Endometrial microvascular endothelial cells (primary cell): ENCODE data around the gene CARNS1. TPM values are rescaled to one million over a fixed set of nuclear protein-coding genes. Genes with fewer than 3 reads are reported as not detected.

Source experiments
- in situ Hi-C: cut with HindIII; loops from 2 replicates; pipeline ENCODE4 v1.10.0; 2017; ENCODE audit warnings: low sequenced_read_pairs, low pct_unique_long_range_greater_than_20kb; ENCODE audit errors: inconsistent ontology term
- total RNA-seq: library from RNA; depleted of rRNA; stranded (reverse); fragments of >200 nt; gene quantifications from one replicate; pipeline ENCODE4 v1.2.3, GENCODE V29; 2015; ENCODE audit errors: inconsistent ontology term

Gene CARNS1
- total RNA-seq, 1 donor from 2014 or later: not detected

- in situ Hi-C loops: no loop called here
Measured at GRCh38 chr11:67375320-67376055, 40.0 kb upstream of the CARNS1 start.

DNA sequence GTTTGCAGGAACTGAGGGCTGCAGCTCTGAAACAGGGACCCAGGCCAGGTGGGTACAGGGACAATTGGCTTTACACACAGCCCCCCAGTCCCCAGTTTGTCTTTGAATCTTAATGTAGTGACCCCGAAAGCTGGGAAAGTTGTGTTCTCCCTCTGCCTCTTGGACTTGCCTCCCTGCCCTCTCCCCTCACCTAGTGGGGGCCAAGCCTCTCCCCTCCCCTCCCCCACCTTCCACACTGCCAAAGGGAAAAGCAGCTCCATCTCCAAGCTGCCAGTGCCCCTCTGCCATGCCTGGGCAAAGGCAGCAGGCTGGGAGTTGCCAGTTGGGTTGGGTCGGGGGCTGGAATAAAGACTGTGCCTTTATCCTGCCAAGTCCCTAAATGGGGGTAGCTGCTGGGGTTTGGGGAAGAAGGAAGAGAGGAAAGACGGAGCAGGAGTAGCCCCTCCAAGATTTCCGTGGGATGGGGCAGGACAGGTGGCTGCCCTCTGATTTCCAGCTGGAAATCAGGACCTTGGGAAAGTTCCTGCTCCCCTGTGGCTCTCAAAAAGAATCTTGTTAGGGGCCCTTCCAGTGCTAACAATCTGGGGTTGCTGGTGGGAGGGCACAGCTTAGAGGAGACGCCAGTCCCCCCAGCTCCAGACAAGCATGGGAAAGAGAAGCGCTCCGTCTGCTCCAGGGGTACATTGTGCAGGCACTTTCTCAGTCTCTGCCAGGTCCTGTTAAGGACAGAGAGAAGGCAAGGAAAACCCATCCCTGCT lies 39.2 kb upstream of the CARNS1 start:
- in situ Hi-C loops: no loop called here

DNA sequence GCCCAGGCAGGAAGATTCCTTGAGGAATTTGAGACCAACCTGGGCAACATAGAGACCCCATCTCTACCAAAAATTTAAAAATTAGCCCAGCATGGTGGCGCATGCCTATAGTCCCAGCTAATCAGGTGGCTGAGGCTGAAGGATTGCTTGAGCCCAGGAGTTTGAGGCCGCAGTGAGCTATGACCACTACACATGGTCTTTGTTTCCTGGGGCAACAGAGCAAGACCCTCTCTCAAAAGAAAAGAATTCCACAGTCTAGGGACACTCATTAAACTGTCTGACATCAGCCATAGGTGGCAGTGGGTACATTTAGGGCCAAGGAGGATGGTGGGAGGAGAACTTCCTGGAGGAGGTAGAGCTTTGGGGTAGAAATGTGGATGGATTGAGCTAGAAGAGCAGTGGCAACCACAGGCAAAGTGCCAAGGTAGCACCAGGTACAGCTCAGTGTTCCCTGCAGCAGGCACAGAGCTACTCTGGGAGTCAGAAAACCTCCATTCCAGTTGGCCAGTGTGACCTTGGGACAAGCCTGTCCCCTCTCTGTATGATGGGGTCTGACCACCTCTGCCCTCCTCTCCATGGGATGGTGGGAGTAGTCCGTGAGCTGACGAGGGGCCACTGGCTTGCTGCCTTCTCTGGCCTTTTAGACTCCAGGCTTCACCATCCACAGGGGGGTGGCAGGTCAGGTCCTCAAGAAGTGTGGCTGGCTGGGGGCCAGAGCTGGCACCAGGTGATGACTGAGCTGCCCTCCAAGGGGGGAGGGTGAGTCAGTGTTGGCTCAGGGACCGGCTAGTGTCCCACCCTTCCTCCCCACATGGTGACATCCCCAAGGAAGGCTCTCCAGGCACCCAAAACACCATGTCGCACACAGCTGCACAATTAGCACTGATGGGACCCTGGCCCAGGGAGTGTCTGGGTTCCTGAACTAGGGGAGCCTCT lies 38.3 kb upstream of the CARNS1 start:
- in situ Hi-C loops: no loop called here

GRCh38 chr11:67378544-67378943 lies 36.9 kb upstream of the CARNS1 start:
- in situ Hi-C loops: no loop called here

GRCh38 chr11:67379061-67380058 lies 36.1 kb upstream of the CARNS1 start:
- in situ Hi-C loops: no loop called here

GRCh38 chr11:67381244-67381972 lies 34.1 kb upstream of the CARNS1 start:
- in situ Hi-C loops: no loop called here

GRCh38 chr11:67382276-67383136 lies 33.0 kb upstream of the CARNS1 start:
- in situ Hi-C loops: no loop called here

GRCh38 chr11:67384851-67385366 lies 30.6 kb upstream of the CARNS1 start:
- in situ Hi-C loops: no loop called here

DNA sequence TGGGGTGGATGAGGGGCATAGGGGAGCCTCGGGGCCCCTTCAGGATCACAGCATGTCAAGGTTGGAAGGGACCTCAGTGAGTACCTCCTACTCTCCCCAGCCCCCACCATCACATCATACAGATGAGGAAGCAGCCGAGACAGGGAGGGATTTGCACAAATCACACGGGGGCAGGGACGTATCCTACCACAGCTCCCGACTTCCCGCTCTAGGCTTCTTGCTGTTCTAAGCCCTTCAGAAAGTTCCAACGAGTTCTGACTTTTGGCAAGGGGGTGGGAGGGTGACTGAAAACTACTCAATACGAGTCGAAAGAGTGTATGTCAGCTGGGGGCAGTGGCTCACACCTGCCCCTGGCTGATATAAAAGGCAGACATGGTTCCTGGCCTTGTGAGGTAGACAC lies 28.4 kb upstream of the CARNS1 start:
- in situ Hi-C loops: no loop called here

GRCh38 chr11:67387518-67387917 lies 28.0 kb upstream of the CARNS1 start:
- in situ Hi-C loops: no loop called here

DNA sequence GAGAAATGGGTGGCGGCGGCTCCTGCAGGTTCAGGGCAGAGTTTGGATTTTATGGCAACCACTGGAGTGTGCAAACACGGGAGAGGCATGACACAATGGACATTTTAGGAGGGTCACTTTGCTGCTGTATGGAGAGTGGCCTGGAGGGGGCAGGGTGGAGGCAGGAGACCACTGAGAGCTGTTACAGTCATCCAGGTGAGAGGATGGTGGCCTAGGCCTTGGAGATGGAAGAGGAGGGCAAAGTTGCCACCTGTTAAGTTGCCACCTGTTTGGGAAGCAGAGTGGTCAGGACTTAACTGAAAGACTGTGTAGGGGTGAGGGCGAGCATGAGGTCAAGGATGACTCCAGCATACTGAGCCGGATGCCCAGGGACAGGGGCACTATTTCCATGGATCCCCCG lies 26.0 kb upstream of the CARNS1 start:
- in situ Hi-C loops: no loop called here

DNA sequence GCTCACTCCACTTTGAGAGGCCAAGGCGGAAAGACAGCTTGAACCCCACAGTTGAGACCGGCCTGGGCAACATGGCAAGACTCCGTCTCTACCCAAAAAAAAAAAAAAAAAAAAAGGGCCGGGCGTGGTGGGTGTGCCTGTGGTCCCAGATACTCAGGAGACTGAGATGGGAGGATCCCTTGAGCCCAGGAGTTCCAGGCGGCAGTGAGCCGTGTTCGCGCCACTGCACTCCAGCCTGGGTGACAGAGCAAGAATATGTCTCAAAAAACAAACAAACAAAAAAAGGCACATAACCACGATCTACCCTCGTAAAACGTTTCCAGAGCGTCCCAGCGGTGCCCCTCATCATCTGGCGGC lies 24.6 kb upstream of the CARNS1 start:
- in situ Hi-C loops: no loop called here

- in situ Hi-C loops: no loop called here
Measured at GRCh38 chr11:67391304-67392182, 23.9 kb upstream of the CARNS1 start, which contains the start of gene RAD9A. Gene RAD9A, plus strand, starts transcription at chr11:67391986. Its CDS starts 59 bp downstream, at chr11:67392045.

DNA sequence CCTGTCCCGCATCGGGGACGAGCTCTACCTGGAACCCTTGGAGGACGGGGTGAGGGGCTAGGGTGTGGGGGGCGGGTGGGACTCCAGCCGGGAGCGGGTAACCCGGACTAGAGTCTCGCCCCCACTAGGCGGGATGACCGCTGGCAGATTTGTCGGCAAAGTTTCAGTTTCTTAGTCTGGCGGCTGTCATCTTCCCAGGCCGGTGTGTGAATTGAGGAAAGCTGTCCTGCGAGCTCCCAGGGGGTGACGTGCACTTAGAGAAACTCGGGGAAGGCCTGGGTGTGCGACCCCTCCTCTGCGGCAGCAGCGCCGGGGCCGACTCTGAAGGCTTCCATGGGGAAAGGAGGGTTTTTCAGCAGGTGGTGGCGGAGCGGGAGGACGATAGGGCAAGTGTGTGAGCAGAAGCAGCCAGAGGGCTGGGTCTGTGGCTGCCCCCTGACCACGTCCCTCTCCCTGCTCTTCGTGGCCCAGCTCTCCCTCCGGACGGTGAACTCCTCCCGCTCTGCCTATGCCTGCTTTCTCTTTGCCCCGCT lies 23.2 kb upstream of the CARNS1 start:
- in situ Hi-C loops: no loop called here

GRCh38 chr11:67393437-67393836 lies 22.0 kb upstream of the CARNS1 start:
- in situ Hi-C loops: no loop called here
